Sigmoid colon (tissue), 7 donors: ENCODE measurements around the gene PTPRN. TPM values are rescaled to one million over a fixed set of nuclear protein-coding genes. Genes with fewer than 3 reads are reported as not detected.

Source experiments
- DNase-seq: peaks from one replicate; pipeline ENCODE4 v3.0.0-alpha.2; 2019
- H3K27ac ChIP-seq, 4 donors: fragments of 200-600 bp; sonication (generic); one replicate each; pipeline ENCODE4 v1.5.1; 2016 to 2019; ENCODE audit warnings: mild to moderate bottlenecking in 1 of 4
- H3K27me3 ChIP-seq, 3 donors: fragments of 200-600 bp; sonication (generic); one replicate each; pipeline ENCODE4 v1.5.1; 2019; ENCODE audit warnings: mild to moderate bottlenecking in 1 of 3
- H3K36me3 ChIP-seq, 4 donors: fragments of 200-600 bp; sonication (generic); one replicate each; pipeline ENCODE4 v1.5.1; 2016 to 2019
- H3K4me1 ChIP-seq, 4 donors: fragments of 200-600 bp; sonication (generic); one replicate each; pipeline ENCODE4 v1.5.1; 2017 to 2019
- H3K4me3 ChIP-seq, 4 donors: fragments of 200-600 bp; sonication (generic); one replicate each; pipeline ENCODE4 v1.5.1; 2017 to 2019; ENCODE audit warnings: mild to moderate bottlenecking in 2 of 4, moderate library complexity in 1 of 4
- H3K9me3 ChIP-seq, 4 donors: fragments of 200-600 bp in 3 of 4; sonication (generic) in 3 of 4; one replicate each; pipeline versions ENCODE4 v1.5.1 to v1.6.1; 2013 to 2019
- CTCF ChIP-seq, 4 experiments: fragments of 450-650 bp in 3 of 4; fragments of 200-600 bp in 1 of 4; IDR thresholded peaks; one replicate each; pipeline ENCODE4 v1.5.1; 2016 to 2019; ENCODE audit warnings: antibody characterized with exemption in 4 of 4, mild to moderate bottlenecking in 3 of 4, moderate library complexity in 2 of 4
- EP300 ChIP-seq, 4 donors: sonication (generic); formaldehyde crosslinking; IDR thresholded peaks; one replicate each; pipeline ENCODE4 v1.6.1; 2017; ENCODE audit warnings: antibody characterized with exemption in 4 of 4
- POLR2A ChIP-seq, 2 donors: fragments of 450-650 bp; IDR thresholded peaks; one replicate each; pipeline ENCODE4 v1.6.1; 2016; ENCODE audit warnings: antibody characterized with exemption in 2 of 2, mild to moderate bottlenecking in 2 of 2, moderate library complexity in 2 of 2
- POLR2AphosphoS5 ChIP-seq, 4 donors: sonication (generic); formaldehyde crosslinking; IDR thresholded peaks; one replicate each; pipeline ENCODE4 v1.6.1; 2017; ENCODE audit warnings: antibody characterized with exemption in 4 of 4
- WGBS, 2 donors: extraction: QIAGEN DNeasy Blood & Tissue Kit; methylation state at CpG; one replicate each; pipeline ENCODE4 v1.1.7; 2013; 5-methylcytosine and 5-hydroxymethylcytosine counted together
- intact Hi-C: fragments of 100-400 bp; cut with DNase I; formaldehyde crosslinking; loops from one replicate; pipeline ENCODE4 v1.15.1; 2023
- polyA plus RNA-seq, 3 donors: library from polyadenylated mRNA; stranded (reverse); fragments of 200-250 nt; gene quantifications; one replicate each; pipeline ENCODE4 v1.2.3, GENCODE V29; 2013
- total RNA-seq, 4 donors: library from RNA; depleted of rRNA; stranded (reverse); fragments of >200 nt; gene quantifications; one replicate each; pipeline ENCODE4 v1.1.0, GENCODE V29; 2016
- donor health status: healthy with polysubstance abuse.
- donor health status: Bipolar disorder and iron deficiency.
- donor health status: healthy.

Gene PTPRN
- total and polyA plus RNA-seq, 7 donors, result 1.2 to 8.8 (median 7.8) TPM; not detected in 2

DNA sequence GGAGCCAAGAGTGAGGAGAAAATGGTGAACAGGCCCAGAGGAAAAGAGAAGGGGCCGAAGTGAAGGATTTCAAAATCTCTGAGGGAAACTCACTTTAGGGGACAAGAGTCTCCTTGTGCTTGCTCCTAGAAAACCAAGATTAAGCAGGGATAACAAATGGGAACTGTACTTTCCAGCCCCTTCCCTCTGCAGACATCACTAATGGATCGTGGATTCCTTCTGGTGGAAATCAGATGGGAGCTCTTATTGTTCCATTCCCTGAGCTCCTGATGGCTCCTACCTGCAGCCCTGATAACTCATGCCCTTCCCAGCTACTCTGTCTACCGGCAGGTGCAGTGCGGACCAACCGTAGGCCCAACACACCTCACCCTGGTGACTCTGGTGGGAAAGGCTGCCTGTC is 43.9 kb upstream of the PTPRN start:
- Histone ChIP-seq H3K27me3 (peaks cover 2 to 76% (median 29%) of the 10 kb centered on the region in 3 donors), H3K4me1 (peaks cover 0 to 6% (median 3%) of the 10 kb centered on the region in 4 donors), H3K9me3 (no peaks in the 10 kb centered on the region), H3K27ac (no peak overlapping the region), H3K36me3 (no peaks in the 10 kb centered on the region), H3K4me3 (no peak overlapping the region)
- WGBS, 2 donors, result 81 to 83% methylated on average over 5 of the region's 5 CpGs
- DNase-seq, result no peak
- intact Hi-C loops, result no loop called here
- no peak for TF ChIP-seq EP300 (IDR thresholded peaks at IDR 0.05)

- Histone ChIP-seq H3K27me3 (peaks cover 0 to 70% (median 27%) of the 10 kb centered on the region in 3 donors), H3K4me1 (no peaks in the 10 kb centered on the region), H3K36me3 (no peaks in the 10 kb centered on the region), H3K4me3 (no peak overlapping the region), H3K27ac (no peak overlapping the region), H3K9me3 (no peaks in the 10 kb centered on the region)
- intact Hi-C loops, result no loop called here
- 3 to 10% methylated on average over 5 of the region's 5 CpGs for WGBS, 2 donors
- peak in 2 of 4 experiments; percentile 13 to 21 for TF ChIP-seq CTCF (IDR thresholded peaks at IDR 0.05)
- TF ChIP-seq POLR2A (IDR thresholded peaks at IDR 0.05), result no peak
- DNase-seq, result no peak
Observed at GRCh38 chr2:219352448-219353023, 43.3 kb upstream of the PTPRN start.

DNA sequence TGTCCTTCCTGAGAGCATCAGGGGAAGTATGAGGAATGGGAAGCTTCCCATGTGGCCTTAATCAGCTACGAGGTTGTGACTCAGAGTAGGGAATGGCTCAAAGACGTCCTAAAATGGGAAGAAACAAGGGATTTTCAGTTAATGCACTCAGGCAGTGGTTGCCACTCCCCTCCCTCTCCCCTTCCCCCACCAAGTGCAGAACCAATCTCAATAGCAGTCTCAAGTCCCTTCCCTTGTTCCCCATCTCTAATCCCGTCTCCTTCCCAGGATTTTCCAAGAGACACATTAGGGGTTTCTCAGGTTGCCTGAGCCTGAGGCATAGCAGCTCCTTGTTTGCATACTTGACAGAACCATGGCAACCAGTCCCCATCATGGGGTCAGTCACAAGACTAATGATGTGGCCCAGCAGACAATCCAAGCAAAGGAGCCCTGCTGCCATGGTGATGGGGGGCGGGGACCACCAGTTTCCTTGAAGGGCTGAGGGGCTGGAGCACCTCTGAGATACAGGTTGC is 41.6 kb upstream of the PTPRN start:
- H3K4me1 ChIP-seq, result no peaks in the 10 kb centered on the region
- 53 to 61% methylated on average over 4 of the region's 4 CpGs for WGBS, 2 donors
- intact Hi-C loops, result no loop called here
- no peak for DNase-seq
- TF ChIP-seq CTCF (IDR thresholded peaks at IDR 0.05) (no peak), POLR2AphosphoS5 (IDR thresholded peaks at IDR 0.05) (no peak), POLR2A (IDR thresholded peaks at IDR 0.05) (no peak), EP300 (IDR thresholded peaks at IDR 0.05) (no peak)
- peaks cover 0 to 52% (median 23%) of the 10 kb centered on the region in 3 donors for H3K27me3 ChIP-seq
- H3K27ac ChIP-seq, result no peak overlapping the region
- H3K36me3 ChIP-seq, result no peaks in the 10 kb centered on the region
- no peaks in the 10 kb centered on the region for H3K9me3 ChIP-seq
- no peak overlapping the region for H3K4me3 ChIP-seq

DNA sequence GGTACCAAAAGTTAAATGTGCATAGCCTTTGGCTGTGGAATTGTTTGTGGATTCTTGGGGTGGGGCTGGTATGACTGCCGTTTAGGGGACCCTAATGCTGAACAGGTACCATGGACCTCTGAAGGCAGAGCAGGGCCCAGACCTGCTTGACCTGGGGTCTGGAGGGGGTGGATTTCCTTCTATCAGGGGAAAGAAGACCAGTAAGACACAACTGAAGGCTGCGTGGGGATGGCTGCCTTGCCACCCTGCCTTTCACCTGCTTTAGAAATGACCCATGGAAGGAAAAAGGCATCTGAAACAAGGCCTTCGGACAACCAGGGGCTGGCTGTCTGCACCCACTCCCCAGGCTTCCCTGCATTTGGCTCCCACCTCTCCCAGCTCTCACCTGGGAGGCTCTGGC is 41.0 kb upstream of the PTPRN start:
- intact Hi-C loops, result no loop called here
- TF ChIP-seq POLR2A (IDR thresholded peaks at IDR 0.05) (no peak), POLR2AphosphoS5 (IDR thresholded peaks at IDR 0.05) (no peak), CTCF (IDR thresholded peaks at IDR 0.05) (no peak), EP300 (IDR thresholded peaks at IDR 0.05) (no peak)
- peaks cover 0 to 47% (median 18%) of the 10 kb centered on the region in 3 donors for H3K27me3 ChIP-seq
- DNase-seq, result no peak
- no peak overlapping the region for H3K4me3 ChIP-seq
- WGBS, 2 donors, result 50 to 71% methylated on average over 3 of the region's 3 CpGs
- no peak overlapping the region for H3K27ac ChIP-seq
- H3K4me1 ChIP-seq, result no peaks in the 10 kb centered on the region
- no peaks in the 10 kb centered on the region for H3K9me3 ChIP-seq
- H3K36me3 ChIP-seq, result no peaks in the 10 kb centered on the region

DNA sequence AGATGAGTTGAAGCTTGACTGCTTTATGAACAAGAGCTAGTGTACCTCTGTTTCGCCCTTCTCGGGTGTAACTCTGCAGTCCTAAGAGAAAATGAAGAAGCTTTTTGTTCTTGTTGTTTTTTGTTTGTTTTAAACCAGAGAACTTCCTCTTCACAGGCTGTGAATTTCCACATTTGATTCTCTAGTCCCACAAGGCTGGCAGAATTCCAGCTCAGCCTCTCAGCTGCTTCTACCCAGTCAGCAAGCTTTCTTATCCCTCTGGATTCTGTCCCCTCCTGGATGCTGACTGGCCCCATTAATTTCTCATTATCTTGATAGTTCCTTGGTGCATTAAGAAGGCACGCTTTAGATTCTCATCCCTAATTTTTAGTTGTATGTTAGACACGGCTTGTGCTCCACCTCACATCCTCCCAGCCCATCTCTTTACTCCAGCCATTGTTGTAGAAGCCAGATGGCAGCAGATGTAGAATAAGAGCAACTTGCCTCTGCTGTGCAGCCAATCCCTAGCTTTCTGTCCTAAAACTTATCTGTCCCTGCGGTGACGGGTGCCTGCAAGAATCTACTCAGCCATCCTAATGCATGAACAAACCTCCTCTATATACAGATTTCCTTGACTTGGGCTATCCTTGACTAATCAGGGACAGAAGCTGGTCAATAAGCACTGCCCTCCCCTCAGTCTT is 35.7 kb upstream of the PTPRN start:
- DNase-seq, result peak; percentile 72

More for the DNA sequence above, 35.7 kb upstream of the PTPRN start:
- intact Hi-C loops, result no loop called here
- Histone ChIP-seq H3K27ac (no peak overlapping the region), H3K4me3 (no peak overlapping the region), H3K4me1 (no peaks in the 10 kb centered on the region), H3K27me3 (peaks cover 0 to 1% (median 0%) of the 10 kb centered on the region in 3 donors), H3K9me3 (no peaks in the 10 kb centered on the region), H3K36me3 (no peaks in the 10 kb centered on the region)
- TF ChIP-seq POLR2AphosphoS5 (IDR thresholded peaks at IDR 0.05), result no peak
- TF ChIP-seq EP300 (IDR thresholded peaks at IDR 0.05), result no peak
- TF ChIP-seq CTCF (IDR thresholded peaks at IDR 0.05), result no peak
- no peak for TF ChIP-seq POLR2A (IDR thresholded peaks at IDR 0.05)
- 38 to 50% methylated on average over 6 of the region's 6 CpGs for WGBS, 2 donors
